Type B pancreatic cell (in vitro differentiated cells): ENCODE data around the gene DNASE1L2. TPM values are rescaled to one million over a fixed set of nuclear protein-coding genes. Genes with fewer than 3 reads are reported as not detected.

Experiments
- DNase-seq: peaks from one replicate; pipeline ENCODE4 v3.0.0; 2021; ENCODE audit warnings: mixed read lengths; ENCODE audit not compliant: unreplicated experiment; ENCODE audit errors: extremely low spot score
- H3K27ac Mint-ChIP-seq: 2 replicates; pipeline ENCODE4 v1.8.0; 2021; ENCODE audit warnings: mild to moderate bottlenecking, mixed read lengths
- H3K27me3 Mint-ChIP-seq: 2 replicates; pipeline ENCODE4 v1.8.0; 2021; ENCODE audit warnings: mixed read lengths
- H3K36me3 Mint-ChIP-seq: 2 replicates; pipeline ENCODE4 v1.8.0; 2021; ENCODE audit warnings: mixed read lengths
- H3K4me1 Mint-ChIP-seq: one replicate; pipeline ENCODE4 v1.8.0; 2021; ENCODE audit warnings: mixed read lengths; ENCODE audit not compliant: unreplicated experiment
- H3K4me3 Mint-ChIP-seq: 2 replicates; pipeline ENCODE4 v1.8.0; 2021; ENCODE audit warnings: mild to moderate bottlenecking, mixed read lengths
- H3K9me3 Mint-ChIP-seq: 2 replicates; pipeline ENCODE4 v1.8.0; 2021; ENCODE audit warnings: mixed read lengths
- total RNA-seq: library from RNA; stranded (reverse); gene quantifications from 2 replicates; pipeline ENCODE4 v1.2.1, GENCODE V29; 2021; ENCODE audit warnings: low replicate concordance
- TF ChIP-seq, protein P1 (sequence below): fragments of 200-600 bp; sonication (generic); conservative IDR thresholded peaks from 2 replicates; pipeline ENCODE4 v1.5.0; 2021; ENCODE audit warnings: antibody characterized with exemption, mild to moderate bottlenecking

DNASE1L2 gene
- total RNA-seq, 1 donor from 2014 or later: 2.6 TPM

DNA sequence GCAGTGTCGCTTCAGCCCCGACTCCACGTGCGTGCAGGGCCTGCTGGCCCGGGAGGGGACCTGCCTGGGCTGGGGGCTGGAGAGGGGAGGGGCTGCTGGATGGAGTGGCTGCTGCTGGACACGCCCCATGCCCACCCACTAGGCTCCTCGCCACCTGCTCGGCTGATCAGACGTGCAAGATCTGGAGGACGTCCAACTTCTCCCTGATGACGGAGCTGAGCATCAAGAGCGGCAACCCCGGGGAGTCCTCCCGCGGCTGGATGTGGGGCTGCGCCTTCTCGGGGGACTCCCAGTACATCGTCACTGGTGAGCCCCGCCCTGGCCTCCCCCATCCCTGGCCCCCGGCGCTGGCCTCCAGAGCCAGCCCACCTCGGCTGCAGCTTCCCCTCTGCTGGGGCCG, 27.9 kb upstream of the DNASE1L2 start:
- Mint-ChIP-seq H3K36me3 (peaks cover 4% of the 10 kb centered on the region), H3K4me3 (no peak overlapping the region), H3K27me3 (no peaks in the 10 kb centered on the region), H3K4me1 (peaks cover 22% of the 10 kb centered on the region), H3K9me3 (no peaks in the 10 kb centered on the region), H3K27ac (no peak overlapping the region)
- DNase-seq: no peak
- TF ChIP-seq, protein P1, sequence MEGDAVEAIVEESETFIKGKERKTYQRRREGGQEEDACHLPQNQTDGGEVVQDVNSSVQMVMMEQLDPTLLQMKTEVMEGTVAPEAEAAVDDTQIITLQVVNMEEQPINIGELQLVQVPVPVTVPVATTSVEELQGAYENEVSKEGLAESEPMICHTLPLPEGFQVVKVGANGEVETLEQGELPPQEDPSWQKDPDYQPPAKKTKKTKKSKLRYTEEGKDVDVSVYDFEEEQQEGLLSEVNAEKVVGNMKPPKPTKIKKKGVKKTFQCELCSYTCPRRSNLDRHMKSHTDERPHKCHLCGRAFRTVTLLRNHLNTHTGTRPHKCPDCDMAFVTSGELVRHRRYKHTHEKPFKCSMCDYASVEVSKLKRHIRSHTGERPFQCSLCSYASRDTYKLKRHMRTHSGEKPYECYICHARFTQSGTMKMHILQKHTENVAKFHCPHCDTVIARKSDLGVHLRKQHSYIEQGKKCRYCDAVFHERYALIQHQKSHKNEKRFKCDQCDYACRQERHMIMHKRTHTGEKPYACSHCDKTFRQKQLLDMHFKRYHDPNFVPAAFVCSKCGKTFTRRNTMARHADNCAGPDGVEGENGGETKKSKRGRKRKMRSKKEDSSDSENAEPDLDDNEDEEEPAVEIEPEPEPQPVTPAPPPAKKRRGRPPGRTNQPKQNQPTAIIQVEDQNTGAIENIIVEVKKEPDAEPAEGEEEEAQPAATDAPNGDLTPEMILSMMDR: no peak

DNA sequence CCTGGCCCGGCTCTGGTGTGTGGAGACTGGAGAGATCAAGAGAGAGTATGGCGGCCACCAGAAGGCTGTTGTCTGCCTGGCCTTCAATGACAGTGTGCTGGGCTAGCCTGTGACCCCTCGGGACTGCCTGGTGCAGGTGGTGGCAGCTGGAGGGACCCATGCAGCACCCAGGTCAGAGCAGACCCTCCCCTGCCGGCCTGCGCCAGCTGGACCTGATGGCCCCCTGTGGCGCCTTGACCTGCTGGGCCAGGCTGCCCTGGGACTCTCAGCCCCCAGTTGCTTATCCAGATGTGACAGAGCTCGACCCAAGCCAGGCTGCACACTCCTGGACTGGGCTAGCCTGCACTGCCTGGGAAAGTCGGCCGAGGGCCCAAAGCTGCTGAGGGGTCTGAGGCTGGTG, 27.5 kb upstream of the DNASE1L2 start:
- no peak for DNase-seq
- no peak overlapping the region for H3K27ac Mint-ChIP-seq
- no peaks in the 10 kb centered on the region for H3K9me3 Mint-ChIP-seq
- peaks cover 4% of the 10 kb centered on the region for H3K36me3 Mint-ChIP-seq
- TF ChIP-seq, protein P1: no peak
- no peaks in the 10 kb centered on the region for H3K27me3 Mint-ChIP-seq
- H3K4me1 Mint-ChIP-seq: peaks cover 25% of the 10 kb centered on the region
- no peak overlapping the region for H3K4me3 Mint-ChIP-seq

DNA sequence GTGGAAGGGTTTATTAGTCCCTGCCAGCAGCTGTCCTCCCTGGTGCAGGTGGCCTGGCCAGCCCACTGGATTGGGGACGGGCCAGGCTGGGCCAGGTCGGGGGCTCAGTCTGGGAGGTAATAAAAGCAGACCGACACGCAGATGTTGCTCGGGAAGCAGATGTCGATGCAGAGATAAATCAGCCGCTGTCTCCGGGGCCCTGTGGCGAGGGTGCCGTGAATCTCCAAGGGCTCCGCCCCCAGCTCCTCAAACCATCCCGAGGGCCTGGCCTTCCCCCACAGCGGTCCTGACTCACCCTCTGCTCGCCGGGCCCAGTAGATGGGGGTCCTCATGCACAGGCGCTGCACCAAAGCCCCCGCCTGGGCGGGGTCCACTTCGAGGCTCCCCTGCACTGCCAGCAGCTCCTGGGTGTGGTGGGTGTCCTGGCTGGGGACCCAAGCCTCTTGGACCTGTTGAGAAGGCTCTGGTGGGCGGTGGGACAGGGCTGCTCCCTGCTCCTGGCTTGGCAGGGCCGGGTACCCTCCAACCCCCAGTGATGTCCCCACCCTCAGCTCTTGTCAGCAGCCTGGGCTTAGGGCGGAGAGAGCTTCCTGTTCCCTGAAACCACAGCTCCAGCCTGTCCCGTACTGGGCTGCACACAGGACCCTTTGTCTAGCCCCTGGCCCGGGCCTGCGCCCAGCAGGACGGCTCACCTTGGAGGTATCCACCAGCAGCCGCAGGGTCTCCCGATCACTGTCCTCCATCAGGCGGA, 26.8 kb upstream of the DNASE1L2 start:
- H3K4me1 Mint-ChIP-seq: peaks cover 24% of the 10 kb centered on the region
- H3K9me3 Mint-ChIP-seq: no peaks in the 10 kb centered on the region
- TF ChIP-seq, protein P1: no peak
- H3K27me3 Mint-ChIP-seq: no peaks in the 10 kb centered on the region
- H3K4me3 Mint-ChIP-seq: no peak overlapping the region
- no peak overlapping the region for H3K27ac Mint-ChIP-seq
- no peak for DNase-seq
- H3K36me3 Mint-ChIP-seq: peaks cover 4% of the 10 kb centered on the region

DNA sequence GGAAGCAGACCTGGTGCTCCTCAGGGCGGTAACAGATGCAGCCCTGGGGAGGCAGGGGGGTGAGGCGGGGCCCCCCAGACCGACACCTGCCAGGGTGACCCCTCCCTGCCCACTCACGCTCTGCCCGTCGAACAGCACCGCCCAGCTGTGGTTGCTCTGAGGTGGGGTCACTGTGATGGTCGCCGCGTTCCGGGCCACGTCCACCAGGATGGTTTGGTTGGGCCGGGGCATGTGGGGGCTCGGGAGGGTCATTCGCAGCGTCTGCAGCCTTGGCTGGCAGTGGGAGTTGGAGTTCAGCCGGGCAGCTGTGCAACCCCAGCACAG, 26.3 kb upstream of the DNASE1L2 start:
- Mint-ChIP-seq H3K4me3 (no peak overlapping the region), H3K4me1 (peaks cover 21% of the 10 kb centered on the region), H3K9me3 (no peaks in the 10 kb centered on the region), H3K36me3 (peaks cover 4% of the 10 kb centered on the region), H3K27ac (no peak overlapping the region), H3K27me3 (no peaks in the 10 kb centered on the region)
- TF ChIP-seq, protein P1: no peak
- DNase-seq: no peak

DNA sequence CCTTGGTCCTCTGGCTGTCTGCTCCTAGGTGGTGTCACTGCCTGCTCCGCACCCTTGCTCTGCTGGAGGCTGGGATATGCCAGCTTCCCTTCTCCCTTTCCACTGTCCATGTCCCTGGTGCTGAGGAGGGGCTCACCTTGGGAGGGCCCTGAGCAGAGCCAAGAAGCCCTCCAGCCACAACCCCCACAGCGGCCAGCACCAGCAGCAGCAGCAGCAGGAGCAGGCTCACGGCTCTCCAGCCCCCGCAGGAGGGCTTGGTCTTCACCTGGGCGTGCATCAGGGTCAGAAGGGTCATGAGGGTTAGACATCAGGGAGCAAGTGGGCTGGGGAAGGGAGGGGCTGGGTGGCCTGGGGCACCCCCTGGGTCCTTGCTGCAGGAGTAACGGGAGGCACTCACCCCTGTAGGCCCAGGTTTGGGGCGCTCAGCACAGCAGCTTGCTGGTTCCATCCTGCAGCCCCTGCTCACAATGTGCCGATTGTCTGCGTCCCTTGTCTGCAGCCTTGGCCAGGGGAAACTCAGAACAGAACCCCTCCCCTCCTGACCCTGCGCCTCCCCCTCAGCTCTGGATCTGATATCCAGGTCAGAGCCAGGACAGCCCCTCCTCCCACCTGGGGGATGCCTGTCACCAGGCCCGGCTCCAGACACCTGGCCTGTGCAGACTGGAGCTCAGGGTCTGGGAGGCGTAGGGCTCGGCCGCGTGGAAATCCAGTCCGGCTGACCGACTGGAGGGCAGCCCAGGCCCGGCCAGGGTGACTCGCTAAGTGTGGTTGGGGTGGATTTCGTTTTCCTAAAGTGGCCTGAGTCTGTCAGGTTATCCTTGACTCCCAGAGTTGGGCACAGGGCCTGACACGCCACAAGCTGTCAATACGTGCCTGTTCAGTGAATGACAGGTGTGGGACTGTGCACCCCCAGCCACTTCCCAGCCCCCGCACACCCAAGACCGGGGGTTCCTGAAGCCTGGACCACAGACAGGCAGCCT, 25.6 kb upstream of the DNASE1L2 start, which contains the start of gene BRICD5:
Gene BRICD5 (minus strand): TSS at position 478 of the 980 bp plus-strand sequence. CDS start 30 bp downstream, at position 448.
- Mint-ChIP-seq H3K36me3 (peaks cover 4% of the 10 kb centered on the region), H3K4me3 (peak within 1 kb of the TSS; percentile 58), H3K4me1 (peaks cover 21% of the 10 kb centered on the region), H3K9me3 (no peaks in the 10 kb centered on the region), H3K27me3 (no peaks in the 10 kb centered on the region), H3K27ac (no peak within 1 kb of the TSS)
- TF ChIP-seq, protein P1: no peak
- DNase-seq: no peak
